Colonic mucosa (tissue), 4 donors: ENCODE results near the gene CCL23. TPM values are rescaled to one million over a fixed set of nuclear protein-coding genes. Genes with fewer than 3 reads are reported as not detected.

ENCODE experiments used
- DNase-seq: peaks from one replicate; pipeline ENCODE4 v3.0.0-alpha.2; 2020
- H3K27ac ChIP-seq: fragments of 200-600 bp; one replicate; pipeline ENCODE4 v1.8.0; 2021
- H3K27me3 ChIP-seq: fragments of 200-600 bp; one replicate; pipeline ENCODE4 v1.8.0; 2021
- H3K36me3 ChIP-seq: fragments of 200-600 bp; one replicate; pipeline ENCODE4 v1.8.0; 2021
- H3K4me1 ChIP-seq: fragments of 200-600 bp; one replicate; pipeline ENCODE4 v1.8.0; 2021; ENCODE audit warnings: mild to moderate bottlenecking
- H3K4me3 ChIP-seq: fragments of 200-600 bp; one replicate; pipeline ENCODE4 v1.8.0; 2021
- H3K9ac ChIP-seq, 2 donors: one replicate each; pipeline ENCODE4 v1.7.0; 2013; ENCODE audit warnings: control low read depth in 2 of 2, low read depth in 2 of 2, low read length in 2 of 2
- H3K9me3 ChIP-seq: fragments of 200-600 bp; one replicate; pipeline ENCODE4 v1.8.0; 2021
- intact Hi-C: fragments of 100-400 bp; cut with DNase I; formaldehyde crosslinking; loops from one replicate; pipeline ENCODE4 v1.14.1; 2022
- total RNA-seq, 2 donors: library from RNA; stranded (reverse); fragmentation: NEBNext Ultra II Directional in 1 of 2; extraction: Animal tissue kit (Norgen Biotek cat#: 25700) in 1 of 2; gene quantifications; one replicate each; pipeline ENCODE4 v1.2.1, GENCODE V29; 2021
- TF ChIP-seq, protein P1 (sequence below): fragments of 200-600 bp; IDR thresholded peaks from one replicate; pipeline ENCODE4 v1.8.0; 2022; ENCODE audit warnings: antibody characterized with exemption, mild to moderate bottlenecking
- donor health status: healthy.
- donor health status: DM: no; HTN: no; CAD: no.
- donor health status: DM: no; HTN: no; CAD: no.

The CCL23 gene
- total RNA-seq = under 1 TPM in 1 of 2 donors, not detected in 1; 0.59 TPM

DNA sequence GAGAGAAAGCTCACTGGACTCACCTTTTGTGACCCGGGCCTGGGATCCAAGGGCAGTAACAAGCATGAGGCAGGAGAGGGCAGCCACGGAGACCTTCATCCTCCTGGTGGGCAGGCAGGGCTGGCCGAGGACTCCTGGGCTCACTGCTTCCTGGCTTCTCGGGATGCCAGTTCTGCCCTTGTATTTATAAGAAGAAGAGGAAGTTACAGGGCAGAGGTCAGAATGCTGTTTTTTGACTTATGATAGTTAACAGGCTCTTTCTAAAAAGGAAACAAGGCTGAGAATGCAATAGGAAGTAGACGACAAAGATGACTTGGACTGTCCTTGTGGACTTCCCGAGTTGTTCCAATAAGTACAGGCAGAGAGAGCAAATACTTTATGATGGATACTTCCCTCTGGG lies at the start of gene CCL23:
Gene CCL23, minus strand, starts transcription at position 174 of the 400 bp plus-strand sequence. Its CDS starts 75 bp downstream, at position 99.
- no peak for DNase-seq
- Histone ChIP-seq H3K9ac (no peak within 1 kb of the TSS), H3K9me3 (no peaks in the 10 kb centered on the region), H3K4me3 (no peak within 1 kb of the TSS), H3K27me3 (no peaks in the 10 kb centered on the region), H3K36me3 (no peaks in the 10 kb centered on the region), H3K4me1 (no peaks in the 10 kb centered on the region), H3K27ac (no peak within 1 kb of the TSS)
- TF ChIP-seq, protein P1, sequence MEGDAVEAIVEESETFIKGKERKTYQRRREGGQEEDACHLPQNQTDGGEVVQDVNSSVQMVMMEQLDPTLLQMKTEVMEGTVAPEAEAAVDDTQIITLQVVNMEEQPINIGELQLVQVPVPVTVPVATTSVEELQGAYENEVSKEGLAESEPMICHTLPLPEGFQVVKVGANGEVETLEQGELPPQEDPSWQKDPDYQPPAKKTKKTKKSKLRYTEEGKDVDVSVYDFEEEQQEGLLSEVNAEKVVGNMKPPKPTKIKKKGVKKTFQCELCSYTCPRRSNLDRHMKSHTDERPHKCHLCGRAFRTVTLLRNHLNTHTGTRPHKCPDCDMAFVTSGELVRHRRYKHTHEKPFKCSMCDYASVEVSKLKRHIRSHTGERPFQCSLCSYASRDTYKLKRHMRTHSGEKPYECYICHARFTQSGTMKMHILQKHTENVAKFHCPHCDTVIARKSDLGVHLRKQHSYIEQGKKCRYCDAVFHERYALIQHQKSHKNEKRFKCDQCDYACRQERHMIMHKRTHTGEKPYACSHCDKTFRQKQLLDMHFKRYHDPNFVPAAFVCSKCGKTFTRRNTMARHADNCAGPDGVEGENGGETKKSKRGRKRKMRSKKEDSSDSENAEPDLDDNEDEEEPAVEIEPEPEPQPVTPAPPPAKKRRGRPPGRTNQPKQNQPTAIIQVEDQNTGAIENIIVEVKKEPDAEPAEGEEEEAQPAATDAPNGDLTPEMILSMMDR = no peak
- intact Hi-C loops = no loop called here

DNA sequence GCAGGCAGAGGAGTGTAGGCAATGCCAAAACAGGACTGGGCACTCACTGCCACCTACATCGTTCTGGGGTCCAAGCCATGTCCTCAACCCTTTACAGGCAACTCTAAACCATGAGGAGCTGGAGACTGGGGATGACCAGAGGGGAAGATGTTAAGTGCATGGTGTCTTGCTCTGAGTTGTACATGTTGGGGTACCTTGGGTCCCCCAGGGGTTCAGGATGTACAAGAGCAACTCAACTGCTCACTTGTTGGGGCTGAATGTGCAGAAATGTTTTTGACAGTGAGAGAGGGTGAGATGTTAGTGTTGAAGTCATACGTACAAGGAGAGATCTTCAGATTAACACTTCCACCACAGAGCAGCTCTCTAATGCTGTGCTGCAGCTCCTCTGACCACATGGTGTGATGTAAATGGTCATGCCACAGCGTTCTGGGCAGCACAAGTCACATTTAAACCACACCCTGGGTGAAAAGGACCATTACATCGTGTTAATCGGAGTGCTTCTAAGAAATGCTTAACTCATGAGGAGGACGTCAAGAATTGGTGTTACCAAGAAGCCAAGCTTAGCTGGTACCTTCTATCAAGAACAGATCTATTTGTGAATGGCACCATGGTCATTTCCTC lies 48.7 kb upstream of the CCL23 start:
- Histone ChIP-seq H3K9me3 (no peaks in the 10 kb centered on the region), H3K9ac (no peak overlapping the region), H3K27me3 (no peaks in the 10 kb centered on the region), H3K36me3 (no peaks in the 10 kb centered on the region), H3K4me3 (no peak overlapping the region), H3K4me1 (no peaks in the 10 kb centered on the region), H3K27ac (no peak overlapping the region)
- TF ChIP-seq, protein P1 = no peak
- no peak for DNase-seq
- intact Hi-C loops = no loop called here

DNA sequence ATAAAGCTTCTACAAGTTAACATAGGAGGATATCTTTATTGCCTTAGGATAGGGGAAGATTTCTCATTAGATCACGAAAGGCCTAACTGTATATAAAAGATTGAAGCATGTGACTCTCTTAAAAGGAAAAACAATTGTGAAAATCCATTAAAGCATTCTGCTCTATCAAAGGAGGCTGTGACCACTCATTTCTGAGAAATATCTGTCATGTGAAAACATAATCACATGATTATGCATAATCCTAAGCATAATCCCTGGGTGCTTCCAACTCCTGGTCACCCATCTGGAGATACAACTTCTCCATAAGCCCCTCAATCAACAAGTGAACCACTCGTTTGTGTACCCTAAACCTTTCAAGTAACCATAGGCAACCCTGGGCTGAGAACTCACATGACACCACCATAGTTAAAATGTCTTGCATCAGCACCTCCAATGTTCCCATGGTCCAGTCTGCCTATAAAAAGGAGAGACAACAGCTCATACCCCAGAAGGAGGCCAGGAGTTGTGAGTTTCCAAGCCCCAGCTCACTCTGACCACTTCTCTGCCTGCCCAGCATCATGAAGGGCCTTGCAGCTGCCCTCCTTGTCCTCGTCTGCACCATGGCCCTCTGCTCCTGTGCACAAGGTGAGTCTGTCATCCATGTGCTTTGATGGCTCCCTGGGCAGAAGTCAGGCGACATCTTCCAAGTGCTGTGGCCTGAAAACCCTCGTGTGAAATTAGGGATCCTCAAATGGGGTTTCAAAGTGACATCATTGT lies 46.2 kb upstream of the CCL23 start, which contains the start of gene CCL18:
Gene CCL18, plus strand, starts transcription at position 487 of the 756 bp plus-strand sequence. Its CDS starts 71 bp downstream, at position 558.
- H3K9ac ChIP-seq = no peak within 1 kb of the TSS
- no peaks in the 10 kb centered on the region for H3K36me3 ChIP-seq
- no peak within 1 kb of the TSS for H3K27ac ChIP-seq
- intact Hi-C loops = no loop called here
- no peaks in the 10 kb centered on the region for H3K27me3 ChIP-seq
- TF ChIP-seq, protein P1 = no peak
- no peaks in the 10 kb centered on the region for H3K9me3 ChIP-seq
- no peak for DNase-seq
- no peak within 1 kb of the TSS for H3K4me3 ChIP-seq
- no peaks in the 10 kb centered on the region for H3K4me1 ChIP-seq

DNA sequence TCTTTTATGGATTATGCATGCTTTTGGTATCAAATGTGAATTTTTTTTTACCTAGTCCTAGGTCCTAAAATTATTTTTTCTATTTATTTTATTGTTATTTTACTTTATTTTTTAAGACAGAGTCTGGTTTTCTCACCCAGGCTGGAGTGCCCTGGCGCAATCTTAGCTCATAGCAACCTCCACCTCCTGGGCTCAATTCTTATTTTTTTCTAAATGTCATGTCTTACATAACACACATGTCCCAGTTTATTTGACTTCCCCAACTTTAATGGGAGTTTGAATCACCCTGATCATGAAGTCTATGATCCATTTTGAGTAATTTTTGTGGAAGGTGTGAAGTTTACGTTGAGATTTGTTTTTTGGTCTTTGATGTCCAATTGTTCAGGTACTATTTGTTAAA lies 43.0 kb upstream of the CCL23 start:
- intact Hi-C loops = no loop called here
- H3K9ac ChIP-seq = no peak overlapping the region
- H3K4me1 ChIP-seq = no peaks in the 10 kb centered on the region
- H3K27me3 ChIP-seq = no peaks in the 10 kb centered on the region
- no peaks in the 10 kb centered on the region for H3K9me3 ChIP-seq
- no peak overlapping the region for H3K4me3 ChIP-seq
- no peak overlapping the region for H3K27ac ChIP-seq
- TF ChIP-seq, protein P1 = no peak
- no peak for DNase-seq
- no peaks in the 10 kb centered on the region for H3K36me3 ChIP-seq

- Histone ChIP-seq H3K27ac (no peak overlapping the region), H3K9me3 (no peaks in the 10 kb centered on the region), H3K27me3 (no peaks in the 10 kb centered on the region), H3K4me3 (no peak overlapping the region), H3K4me1 (no peaks in the 10 kb centered on the region), H3K36me3 (no peaks in the 10 kb centered on the region), H3K9ac (no peak overlapping the region)
- TF ChIP-seq, protein P1 = no peak
- intact Hi-C loops = no loop called here
- DNase-seq = no peak
Observed at GRCh38 chr17:36059406-36059805, 41.6 kb upstream of the CCL23 start.
